Measurements from ENCODE around the gene ATP2A3.

- TF ChIP-seq POLR2A (IDR thresholded peaks at IDR 0.05) = no peak
- TF ChIP-seq CTCF (IDR thresholded peaks at IDR 0.05) = no peak
Observed at GRCh38 chr17:3922765-3923164, 41.5 kb downstream of the ATP2A3 start.

Measured in body of pancreas (tissue), 4 donors.